ENCODE measurements around the gene CDC45.

GRCh38 chr22:19527321-19527721 is 47.6 kb downstream of the CDC45 start:
- TF ChIP-seq CTCF (conservative IDR thresholded peaks at IDR 0.05 in 1 of 2, IDR thresholded peaks at IDR 0.05 in 1 of 2; ENCODE audit: low read depth in 1 of 2, low read length in 2 of 2) (no peak), EZH2 (IDR thresholded peaks at IDR 0.05; ENCODE audit: low read length, missing control alignments) (no peak)

Data from fibroblast of lung (primary cell).